Activated T-cell treated with anti-CD3 and anti-CD28 coated beads, Interleukin-2, amount 50 U/mL, for 4 hours (primary cell): Measurements from ENCODE around the gene DEK. TPM values are rescaled to one million over a fixed set of nuclear protein-coding genes. Genes with fewer than 3 reads are reported as not detected.
"Not testable (repeated sequence)": the region's sequence is repeated elsewhere in the genome, so short reads cannot be mapped to it uniquely, and the experiment has no call there.

ENCODE experiments used
- ATAC-seq, 2 donors: fragments of 200-7000 bp; cut with Tn5 transposase; one replicate each; pipeline ENCODE4 v1.10.0; 2021
- DNase-seq: peaks from one replicate; pipeline ENCODE4 v3.0.0-alpha.2; 2020
- H3K27me3 Mint-ChIP-seq: one replicate; pipeline ENCODE4 v1.8.0; 2021; ENCODE audit warnings: low read depth, mixed read lengths
- H3K36me3 Mint-ChIP-seq: one replicate; pipeline ENCODE4 v1.8.0; 2022; ENCODE audit warnings: mixed read lengths; ENCODE audit not compliant: insufficient read depth
- H3K4me1 Mint-ChIP-seq: one replicate; pipeline ENCODE4 v1.8.0; 2021; ENCODE audit warnings: low read depth, mixed read lengths
- H3K4me3 Mint-ChIP-seq: one replicate; pipeline ENCODE4 v1.8.0; 2021; ENCODE audit warnings: mild to moderate bottlenecking, moderate library complexity, mixed read lengths
- H3K9me3 Mint-ChIP-seq: one replicate; pipeline ENCODE4 v1.8.0; 2021; ENCODE audit warnings: mixed read lengths
- total RNA-seq, 3 donors: library from RNA; stranded (reverse); gene quantifications; one replicate each; pipeline ENCODE4 v1.2.1, GENCODE V29; 2021

The DEK gene
- total RNA-seq, 3 donors from 2014 or later: 124 to 154 (median 130) TPM

DNA sequence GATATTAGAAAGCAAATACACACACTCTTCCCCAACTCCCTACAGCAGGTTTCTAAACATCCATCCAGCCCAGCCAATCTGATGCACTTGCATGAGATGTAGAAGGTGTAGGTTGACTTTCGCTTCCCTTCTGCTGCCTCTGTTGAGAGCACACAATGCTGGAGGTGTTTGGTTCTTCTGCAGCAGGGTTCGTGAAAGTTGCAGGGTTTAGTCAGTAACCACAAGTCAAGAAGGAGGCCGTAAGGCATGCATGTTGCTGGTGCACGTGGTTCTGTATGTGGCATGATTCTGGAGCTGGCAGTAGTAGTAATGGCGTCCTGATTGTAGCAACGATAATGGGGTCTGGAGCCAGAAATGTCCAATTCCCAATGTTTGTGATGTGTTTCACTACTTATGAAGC, 53.0 kb downstream of the DEK start:
- peaks cover 14% of the 10 kb centered on the region for H3K4me1 Mint-ChIP-seq

DNA sequence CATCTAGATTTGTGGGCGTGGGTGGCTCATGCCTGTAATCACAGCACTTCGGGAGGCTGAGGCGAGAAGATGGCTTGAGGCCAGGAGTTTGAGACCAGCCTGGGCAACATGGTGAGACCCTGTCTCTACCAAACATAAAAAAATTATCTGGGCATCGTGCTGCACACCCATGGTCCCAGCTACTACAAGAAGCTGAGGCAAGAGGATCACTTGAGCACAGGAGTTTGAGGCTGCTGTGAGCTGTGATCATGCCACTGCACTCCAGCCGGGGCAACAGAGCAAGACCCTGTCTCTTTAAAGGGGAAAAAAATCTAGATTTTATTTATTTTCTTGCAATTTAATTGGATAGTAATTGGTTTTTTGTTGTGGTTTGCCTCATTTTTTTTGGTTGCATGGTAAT, 53.6 kb downstream of the DEK start:
- peaks cover 13% of the 10 kb centered on the region for H3K4me1 Mint-ChIP-seq
- no peaks in the 10 kb centered on the region for H3K27me3 Mint-ChIP-seq
- no peaks in the 10 kb centered on the region for H3K9me3 Mint-ChIP-seq
- H3K36me3 Mint-ChIP-seq: peaks cover 39% of the 10 kb centered on the region
- ATAC-seq (no peak), DNase-seq (no peak)
- H3K4me3 Mint-ChIP-seq: no peak overlapping the region

More for the DNA sequence above, 53.0 kb downstream of the DEK start:
- Mint-ChIP-seq H3K4me3 (no peak overlapping the region), H3K9me3 (no peaks in the 10 kb centered on the region), H3K36me3 (peaks cover 40% of the 10 kb centered on the region), H3K27me3 (no peaks in the 10 kb centered on the region)
- peak; percentile 87 to 89 for ATAC-seq
- no peak for DNase-seq

DNA sequence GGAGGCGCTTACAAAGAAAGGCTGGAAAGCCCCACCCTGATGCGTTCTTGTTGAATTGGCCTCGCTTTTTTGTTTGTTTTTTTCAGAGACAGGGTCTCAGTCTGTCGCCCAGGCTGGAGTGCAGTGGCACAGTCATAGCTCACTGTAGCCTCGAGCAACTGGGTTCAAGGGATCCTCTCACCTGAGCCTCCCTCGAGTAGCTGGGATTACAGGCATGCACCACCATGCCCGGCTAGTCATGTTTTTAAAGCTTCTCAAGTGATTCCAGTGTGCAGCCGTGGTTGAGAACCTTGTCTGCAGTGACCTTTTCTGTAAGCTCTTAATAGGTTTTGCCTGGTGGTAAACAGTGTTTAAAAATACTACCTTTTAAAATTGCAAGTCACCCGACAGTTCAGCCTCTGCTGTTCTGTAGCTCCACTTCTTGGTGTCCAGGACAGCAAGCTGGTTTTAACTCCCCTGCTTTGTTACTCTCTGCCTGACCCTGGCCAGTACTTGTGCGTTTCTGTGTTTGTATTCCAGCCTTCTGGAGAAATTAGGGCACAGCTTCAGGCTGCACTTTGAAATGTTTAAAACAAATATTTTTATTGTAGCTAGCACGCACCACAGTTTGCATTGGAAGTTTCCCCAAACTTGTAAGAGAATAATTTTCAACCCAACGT, 54.7 kb downstream of the DEK start:
- Mint-ChIP-seq H3K27me3 (no peaks in the 10 kb centered on the region), H3K4me3 (no peak overlapping the region), H3K9me3 (no peaks in the 10 kb centered on the region), H3K36me3 (peaks cover 39% of the 10 kb centered on the region), H3K4me1 (peaks cover 13% of the 10 kb centered on the region)
- no peak for ATAC-seq
- DNase-seq: no peak

DNA sequence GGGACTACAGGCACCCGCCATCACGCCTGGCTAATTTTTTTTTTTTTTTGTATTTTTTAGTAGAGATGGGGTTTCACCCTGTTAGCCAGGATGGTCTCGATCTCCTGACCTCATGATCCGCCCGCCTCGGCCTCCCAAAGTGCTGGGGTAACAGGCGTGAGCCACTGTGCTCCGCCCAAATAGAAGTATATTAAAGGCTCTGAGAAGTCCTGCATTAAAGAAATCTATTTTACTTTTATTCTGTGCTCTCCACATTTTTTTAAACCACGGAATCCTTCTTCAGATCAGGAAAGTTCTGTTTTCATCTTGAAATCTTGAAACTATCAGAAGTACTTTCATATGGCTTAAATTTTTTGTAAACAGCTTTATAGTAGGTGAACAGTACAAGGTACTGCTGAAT, 55.6 kb downstream of the DEK start:
- H3K27me3 Mint-ChIP-seq, H3K9me3 Mint-ChIP-seq, H3K4me3 Mint-ChIP-seq, ATAC-seq, H3K4me1 Mint-ChIP-seq, DNase-seq: not testable (repeated sequence)
- peaks cover 40% of the 10 kb centered on the region for H3K36me3 Mint-ChIP-seq

DNA sequence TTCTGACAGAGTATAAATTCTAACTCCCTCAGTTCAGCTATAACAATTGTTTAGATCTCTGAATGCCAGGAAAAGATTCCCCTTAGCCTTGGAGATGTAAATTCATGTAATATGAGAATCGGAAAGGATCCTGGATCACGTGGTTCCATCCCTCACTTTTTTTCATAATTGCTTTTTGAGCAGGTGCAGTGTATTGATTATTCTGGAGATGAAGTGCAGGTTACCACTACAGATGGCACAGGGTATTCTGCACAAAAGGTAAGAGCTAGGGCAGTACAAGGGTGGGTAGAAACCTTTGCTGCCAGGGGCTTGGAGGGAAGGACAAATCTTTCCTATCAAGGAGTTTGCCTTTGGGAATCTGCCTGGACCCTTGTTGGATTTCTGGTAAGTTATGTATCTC, 56.4 kb downstream of the DEK start:
- Mint-ChIP-seq H3K4me3 (no peak overlapping the region), H3K27me3 (no peaks in the 10 kb centered on the region), H3K9me3 (no peaks in the 10 kb centered on the region), H3K36me3 (peaks cover 41% of the 10 kb centered on the region), H3K4me1 (peaks cover 6% of the 10 kb centered on the region)
- ATAC-seq: no peak
- no peak for DNase-seq

DNA sequence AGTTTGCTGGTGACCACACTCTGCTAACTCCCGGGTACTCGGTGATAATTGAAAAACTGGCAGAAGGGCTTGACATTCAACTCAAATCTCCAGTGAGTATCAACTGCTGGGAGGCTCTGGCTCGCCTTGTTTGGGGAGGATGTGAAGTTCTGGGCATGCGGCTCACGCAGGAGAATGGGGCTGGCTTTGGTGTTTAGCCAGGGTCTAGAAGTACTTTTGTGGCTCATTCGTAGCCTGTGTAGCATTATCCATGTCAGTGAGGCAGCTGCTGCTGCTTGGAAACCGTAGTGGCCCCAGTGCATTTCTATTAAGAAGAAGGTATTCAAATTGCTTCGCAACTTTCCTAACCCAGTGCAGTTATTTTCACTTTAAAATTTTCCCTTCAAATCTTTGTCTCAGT, 56.9 kb downstream of the DEK start:
- ATAC-seq (no peak), DNase-seq (no peak)
- H3K27me3 Mint-ChIP-seq: no peaks in the 10 kb centered on the region
- H3K4me1 Mint-ChIP-seq: peaks cover 6% of the 10 kb centered on the region
- peaks cover 41% of the 10 kb centered on the region for H3K36me3 Mint-ChIP-seq
- no peak overlapping the region for H3K4me3 Mint-ChIP-seq
- no peaks in the 10 kb centered on the region for H3K9me3 Mint-ChIP-seq

DNA sequence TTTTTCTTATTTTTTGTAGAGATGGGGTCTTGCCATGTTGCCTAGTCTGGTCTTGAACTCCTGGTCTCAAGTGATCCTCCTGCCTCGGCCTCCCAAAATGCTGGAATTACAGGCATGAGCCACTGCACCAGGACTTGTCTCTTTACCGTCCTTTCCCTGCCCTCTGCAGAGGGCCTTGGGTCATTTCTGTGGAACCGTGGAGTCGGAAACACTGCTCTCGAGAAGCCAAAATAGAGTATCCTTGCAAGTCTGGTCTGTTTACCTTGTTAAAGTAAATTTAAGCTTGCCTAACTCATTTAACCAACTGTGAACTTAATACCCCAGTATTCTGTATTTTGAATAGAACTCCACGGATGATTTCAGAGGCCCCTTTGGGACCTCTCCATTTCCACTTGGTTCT, 57.7 kb downstream of the DEK start:
- peaks cover 41% of the 10 kb centered on the region for H3K36me3 Mint-ChIP-seq
- no peaks in the 10 kb centered on the region for H3K27me3 Mint-ChIP-seq
- H3K4me3 Mint-ChIP-seq: no peak overlapping the region
- no peaks in the 10 kb centered on the region for H3K9me3 Mint-ChIP-seq
- peaks cover 5% of the 10 kb centered on the region for H3K4me1 Mint-ChIP-seq
- DNase-seq (no peak), ATAC-seq (no peak)

DNA sequence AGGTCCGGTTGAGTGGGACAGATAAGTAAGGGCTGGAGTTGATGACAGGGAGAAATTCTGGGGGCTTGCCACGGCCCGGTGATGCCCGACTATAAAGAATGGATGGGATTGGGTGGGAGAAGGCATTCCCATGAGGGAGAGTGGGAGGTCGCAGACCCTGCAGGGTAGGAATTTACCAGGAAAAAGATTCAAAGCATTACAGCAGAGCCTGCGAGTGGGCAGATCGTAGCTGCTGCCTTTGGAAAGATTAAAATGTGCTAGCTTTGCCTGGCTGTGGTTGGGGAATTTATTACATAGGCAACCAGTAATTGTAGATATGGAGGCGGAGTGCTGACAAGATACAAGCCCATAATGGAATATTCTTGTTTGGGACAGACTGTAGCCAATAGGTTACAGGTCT, 59.6 kb downstream of the DEK start:
- Mint-ChIP-seq H3K4me3 (no peak overlapping the region), H3K27me3 (no peaks in the 10 kb centered on the region), H3K4me1 (no peaks in the 10 kb centered on the region), H3K9me3 (no peaks in the 10 kb centered on the region), H3K36me3 (peaks cover 45% of the 10 kb centered on the region)
- ATAC-seq: no peak
- no peak for DNase-seq

DNA sequence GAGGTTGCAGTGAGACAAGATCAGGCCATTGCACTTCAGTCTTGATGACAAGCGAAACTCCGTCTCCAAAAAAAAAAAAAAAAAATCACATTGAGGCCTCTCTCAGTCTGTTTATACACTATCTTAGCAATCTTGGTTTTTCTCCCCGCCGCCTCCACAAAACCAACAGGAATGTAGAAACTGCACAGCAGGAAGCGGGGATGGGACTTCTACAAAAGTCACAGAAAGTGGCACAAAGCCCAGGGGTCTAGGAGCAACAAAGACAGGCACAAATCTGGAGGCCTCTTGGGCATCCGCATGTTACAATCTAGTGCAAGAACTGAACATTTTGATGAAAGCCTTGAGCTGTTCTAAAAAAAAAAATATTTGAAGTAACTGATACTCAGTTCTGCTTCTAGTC, 60.5 kb downstream of the DEK start:
- H3K27me3 Mint-ChIP-seq: no peaks in the 10 kb centered on the region
- peaks cover 43% of the 10 kb centered on the region for H3K36me3 Mint-ChIP-seq
- H3K4me1 Mint-ChIP-seq: no peaks in the 10 kb centered on the region
- DNase-seq (no peak), ATAC-seq (no peak)
- H3K4me3 Mint-ChIP-seq: no peak overlapping the region
- H3K9me3 Mint-ChIP-seq: no peaks in the 10 kb centered on the region

DNA sequence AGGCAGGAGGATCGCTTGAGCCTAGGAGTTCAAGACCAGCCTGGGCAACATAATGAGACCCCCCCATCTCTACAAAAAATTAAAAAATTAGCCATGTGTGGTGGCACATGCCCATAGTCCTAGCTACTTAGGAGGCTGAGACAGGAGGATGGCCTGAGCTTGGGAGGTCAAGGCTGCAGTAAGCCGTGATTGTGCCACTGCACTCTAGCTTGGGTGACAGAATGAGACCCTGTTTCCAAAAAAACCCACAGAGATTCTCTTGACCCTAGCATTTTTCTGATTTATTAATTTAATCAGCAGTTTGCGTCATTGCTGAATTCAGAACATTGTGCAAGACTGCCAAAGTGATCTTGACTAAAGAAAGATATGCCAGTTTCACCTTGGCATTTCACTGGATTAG, 72.3 kb downstream of the DEK start:
- ATAC-seq (no peak), DNase-seq (no peak)
- Mint-ChIP-seq H3K4me1 (no peaks in the 10 kb centered on the region), H3K9me3 (no peaks in the 10 kb centered on the region), H3K36me3 (peaks cover 33% of the 10 kb centered on the region), H3K4me3 (no peak overlapping the region), H3K27me3 (no peaks in the 10 kb centered on the region)

DNA sequence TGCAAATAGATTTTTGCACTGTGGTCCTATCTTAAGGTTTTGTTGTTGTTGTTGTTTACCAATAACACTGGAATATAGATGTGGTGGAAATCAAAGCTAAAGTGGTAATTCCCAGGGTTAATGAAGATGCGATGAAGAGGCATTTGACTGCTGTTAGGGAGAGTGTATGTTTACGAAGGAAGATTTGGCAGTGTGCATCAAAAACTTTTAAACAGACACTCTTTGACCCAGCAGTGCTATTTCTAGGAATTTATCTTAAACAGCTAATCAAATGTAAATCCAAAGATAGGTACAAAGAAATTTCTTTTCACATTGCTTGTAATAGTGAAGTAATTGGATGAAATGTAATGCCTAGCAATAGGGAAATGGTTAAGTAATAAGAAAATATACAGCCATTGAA, 75.1 kb downstream of the DEK start:
- Mint-ChIP-seq H3K36me3 (peaks cover 23% of the 10 kb centered on the region), H3K4me1 (no peaks in the 10 kb centered on the region), H3K9me3 (no peaks in the 10 kb centered on the region), H3K4me3 (no peak overlapping the region), H3K27me3 (no peaks in the 10 kb centered on the region)
- DNase-seq (no peak), ATAC-seq (no peak)

DNA sequence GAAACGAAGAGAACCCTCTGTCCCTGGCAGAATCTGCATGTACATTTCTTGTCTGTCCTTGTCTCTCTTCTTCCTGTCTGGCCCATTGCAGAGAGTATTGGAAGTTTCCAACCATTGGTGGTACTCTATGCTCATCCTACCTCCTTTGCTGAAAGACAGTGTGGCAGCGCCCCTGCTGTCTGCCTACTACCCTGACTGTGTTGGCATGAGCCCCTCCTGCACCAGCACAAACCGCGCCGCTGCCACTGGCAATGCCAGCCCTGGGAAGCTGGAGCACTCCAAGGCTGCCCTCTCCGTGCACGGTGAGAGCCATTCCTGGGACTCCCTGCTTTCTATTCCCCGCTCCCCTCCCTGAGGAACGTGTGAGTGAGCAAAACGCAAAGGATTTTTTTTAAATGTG, 76.6 kb downstream of the DEK start:
- Mint-ChIP-seq H3K9me3 (no peaks in the 10 kb centered on the region), H3K36me3 (peaks cover 28% of the 10 kb centered on the region), H3K4me3 (no peak overlapping the region), H3K4me1 (no peaks in the 10 kb centered on the region), H3K27me3 (no peaks in the 10 kb centered on the region)
- DNase-seq (no peak), ATAC-seq (no peak)

DNA sequence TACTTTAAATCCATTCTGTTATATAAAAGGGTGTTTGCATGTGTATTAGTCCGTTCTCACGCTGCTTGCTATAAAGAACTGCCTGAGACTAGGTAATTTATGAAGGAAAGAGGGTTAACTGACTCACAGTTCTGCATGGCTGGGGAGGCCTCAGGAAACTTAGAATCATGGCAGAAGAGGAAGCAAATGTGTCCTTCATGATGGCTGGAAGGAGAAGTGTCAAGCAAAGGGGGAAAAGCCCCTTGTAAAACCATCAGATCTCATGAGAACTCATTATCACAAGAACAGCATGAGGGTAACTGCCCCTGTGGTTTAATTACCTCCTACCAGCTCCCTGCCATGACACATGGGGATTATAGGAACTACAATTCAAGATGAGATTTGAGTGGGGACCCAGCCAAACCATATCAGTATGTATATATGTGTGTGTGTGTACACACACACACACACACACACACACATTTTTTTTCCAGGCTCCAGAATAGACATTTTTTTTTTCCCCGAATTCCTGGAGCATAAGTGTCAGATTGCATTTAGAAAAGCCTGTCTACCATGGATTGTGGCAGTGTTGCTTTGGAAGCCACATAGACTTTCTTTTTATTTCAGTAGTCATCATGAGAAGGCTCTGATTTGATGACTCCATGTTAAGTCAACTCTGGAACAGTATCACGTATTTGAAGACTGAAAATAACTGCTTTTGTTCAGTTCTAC, 77.6 kb downstream of the DEK start:
- Mint-ChIP-seq H3K4me3 (no peak overlapping the region), H3K36me3 (peaks cover 29% of the 10 kb centered on the region), H3K9me3 (no peaks in the 10 kb centered on the region), H3K27me3 (no peaks in the 10 kb centered on the region), H3K4me1 (no peaks in the 10 kb centered on the region)
- DNase-seq: no peak
- ATAC-seq: no peak

DNA sequence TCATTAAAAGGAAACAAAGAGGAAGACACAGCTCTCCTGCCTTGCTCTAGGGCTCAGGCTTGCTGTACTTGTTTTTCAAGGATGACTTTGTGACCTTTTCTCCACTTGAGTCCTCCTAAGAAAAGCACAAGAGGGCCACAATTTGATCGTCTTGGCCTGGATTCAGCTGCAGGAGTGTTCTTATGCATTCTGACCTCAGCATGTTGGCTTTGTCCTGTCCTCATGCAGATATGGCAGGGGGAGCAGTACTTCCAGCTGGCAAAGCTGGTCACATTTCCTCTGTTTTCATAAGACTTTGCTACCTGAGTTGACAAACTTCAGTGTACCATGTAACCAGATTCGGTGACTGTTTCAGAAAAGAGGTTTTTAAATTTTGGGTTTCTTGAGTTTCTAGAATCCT, 78.3 kb downstream of the DEK start:
- peaks cover 24% of the 10 kb centered on the region for H3K36me3 Mint-ChIP-seq
- ATAC-seq (no peak), DNase-seq (no peak)
- no peaks in the 10 kb centered on the region for H3K9me3 Mint-ChIP-seq
- no peaks in the 10 kb centered on the region for H3K4me1 Mint-ChIP-seq
- H3K4me3 Mint-ChIP-seq: no peak overlapping the region
- H3K27me3 Mint-ChIP-seq: no peaks in the 10 kb centered on the region

DNA sequence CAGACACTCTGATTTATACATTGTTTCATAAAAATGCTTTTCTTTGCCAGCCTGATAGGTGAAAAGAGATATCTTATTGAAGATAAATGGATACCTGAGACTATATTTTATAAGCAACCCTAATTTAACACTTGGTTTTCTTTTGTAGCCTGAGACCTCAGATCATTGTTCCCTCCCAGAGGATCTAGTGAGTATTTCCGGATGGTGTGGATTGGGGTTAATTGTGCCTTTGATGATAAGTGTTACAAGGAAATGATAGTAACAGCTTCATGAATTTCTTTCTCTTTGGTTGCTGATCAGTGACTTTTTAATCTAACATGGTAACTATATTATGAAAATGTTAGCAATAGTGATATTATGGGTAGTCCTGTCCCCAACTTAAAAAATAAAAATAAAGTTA, 78.7 kb downstream of the DEK start:
- Mint-ChIP-seq H3K4me3 (no peak overlapping the region), H3K9me3 (no peaks in the 10 kb centered on the region), H3K4me1 (no peaks in the 10 kb centered on the region), H3K36me3 (peaks cover 25% of the 10 kb centered on the region), H3K27me3 (no peaks in the 10 kb centered on the region)
- DNase-seq (no peak), ATAC-seq (no peak)
